HEK293T (cell line): ENCODE measurements around the gene CNN3.

Experiments used
- ARNT ChIP-seq: fragments of 450-650 bp; IDR thresholded peaks from 2 replicates; pipeline ENCODE4 v1.6.1; 2017; ENCODE audit warnings: mild to moderate bottlenecking
- BHLHE40 ChIP-seq: fragments of 450-650 bp; IDR thresholded peaks from 2 replicates; pipeline ENCODE4 v1.6.1; 2016; ENCODE audit warnings: mild to moderate bottlenecking, moderate library complexity, borderline replicate concordance
- ELF4 ChIP-seq: fragments of 450-650 bp; IDR thresholded peaks from 2 replicates; pipeline ENCODE4 v1.6.1; 2017; ENCODE audit warnings: antibody characterized with exemption
- FOXA1 ChIP-seq: fragments of 450-650 bp; IDR thresholded peaks from 2 replicates; pipeline ENCODE4 v1.6.1; 2016; ENCODE audit warnings: mild to moderate bottlenecking
- FOXK2 ChIP-seq: fragments of 450-650 bp; IDR thresholded peaks from 2 replicates; pipeline ENCODE4 v1.6.1; 2016; ENCODE audit warnings: mild to moderate bottlenecking
- FOXM1 ChIP-seq: fragments of 450-650 bp; IDR thresholded peaks from 2 replicates; pipeline ENCODE4 v1.6.1; 2017; ENCODE audit warnings: mild to moderate bottlenecking, borderline replicate concordance
- HDGF ChIP-seq: fragments of 450-650 bp; IDR thresholded peaks from 2 replicates; pipeline ENCODE4 v1.6.1; 2017; ENCODE audit warnings: antibody characterized with exemption, borderline replicate concordance
- L3MBTL2 ChIP-seq: fragments of 450-650 bp; conservative IDR thresholded peaks from 2 replicates; pipeline ENCODE4 v1.6.1; 2016; ENCODE audit warnings: mild to moderate bottlenecking
- NFRKB ChIP-seq: fragments of 450-650 bp; IDR thresholded peaks from 2 replicates; pipeline ENCODE4 v1.6.1; 2016; ENCODE audit warnings: mild to moderate bottlenecking, moderate library complexity
- SP1 ChIP-seq: fragments of 450-650 bp; IDR thresholded peaks from 2 replicates; pipeline ENCODE4 v1.6.1; 2017
- SUZ12 ChIP-seq: fragments of 450-650 bp; IDR thresholded peaks from 2 replicates; pipeline ENCODE4 v1.6.1; 2016; ENCODE audit warnings: mild to moderate bottlenecking
- TARDBP ChIP-seq: fragments of 450-650 bp; IDR thresholded peaks from 2 replicates; pipeline ENCODE4 v1.6.1; 2016
- TF ChIP-seq, protein P1 (sequence below): fragments of 450-650 bp; IDR thresholded peaks from 2 replicates; pipeline ENCODE4 v1.6.1; 2016

DNA sequence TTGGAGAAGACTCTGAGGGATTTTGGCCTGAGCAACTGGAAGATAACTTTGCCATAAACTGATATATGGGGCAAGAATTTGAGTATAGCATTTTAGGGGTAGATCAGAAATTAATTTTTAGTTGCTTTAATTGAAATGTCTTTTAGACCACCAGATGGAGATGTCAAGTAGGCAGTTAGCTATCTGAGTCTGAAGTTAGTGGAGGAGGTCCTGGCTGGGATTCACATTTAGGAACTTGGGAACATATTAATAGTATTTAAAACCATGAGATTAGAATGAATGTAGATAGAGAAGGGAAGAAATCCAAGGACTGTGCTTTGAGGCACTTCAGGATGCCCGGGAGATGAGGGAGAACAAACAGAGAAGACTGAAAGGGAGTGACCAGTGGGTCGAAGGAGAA, 74.1 kb downstream of the CNN3 start:
- no peak for TF ChIP-seq FOXM1
- no peak for TF ChIP-seq SP1
- TF ChIP-seq ELF4 = no peak
- no peak for TF ChIP-seq SUZ12
- TF ChIP-seq NFRKB = no peak
- TF ChIP-seq FOXA1 = no peak
- no peak for TF ChIP-seq BHLHE40
- TF ChIP-seq TARDBP = no peak
- no peak for TF ChIP-seq HDGF
- TF ChIP-seq, protein P1, sequence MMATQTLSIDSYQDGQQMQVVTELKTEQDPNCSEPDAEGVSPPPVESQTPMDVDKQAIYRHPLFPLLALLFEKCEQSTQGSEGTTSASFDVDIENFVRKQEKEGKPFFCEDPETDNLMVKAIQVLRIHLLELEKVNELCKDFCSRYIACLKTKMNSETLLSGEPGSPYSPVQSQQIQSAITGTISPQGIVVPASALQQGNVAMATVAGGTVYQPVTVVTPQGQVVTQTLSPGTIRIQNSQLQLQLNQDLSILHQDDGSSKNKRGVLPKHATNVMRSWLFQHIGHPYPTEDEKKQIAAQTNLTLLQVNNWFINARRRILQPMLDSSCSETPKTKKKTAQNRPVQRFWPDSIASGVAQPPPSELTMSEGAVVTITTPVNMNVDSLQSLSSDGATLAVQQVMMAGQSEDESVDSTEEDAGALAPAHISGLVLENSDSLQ = no peak
- TF ChIP-seq FOXK2 = no peak
- no peak for TF ChIP-seq L3MBTL2
- TF ChIP-seq ARNT = no peak
